ENCODE results near the gene ZNF595.
"Not testable (repeated sequence)": the region's sequence is repeated elsewhere in the genome, so short reads cannot be mapped to it uniquely, and the experiment has no call there.

- TF ChIP-seq POLR2A (IDR thresholded peaks at IDR 0.05; ENCODE audit: low read length); GATA1 (IDR thresholded peaks at IDR 0.05; ENCODE audit: low read depth, low read length): not testable (repeated sequence)
These were observed 41.2 kb upstream of the ZNF595 start for GRCh38 chr4:11816-12417.

Measured in erythroblast (primary cell).